OCI-LY7 (cell line): Measurements from ENCODE around the gene NCK2. TPM values are rescaled to one million over a fixed set of nuclear protein-coding genes. Genes with fewer than 3 reads are reported as not detected.

ENCODE experiments used
- BruUV-seq: library from RNA; stranded (reverse); fragments of 400-500 nt; replicated peaks from 2 replicates; lab custom pipeline; 2021; lab: Mats Ljungman, UMichigan
- CTCF ChIA-PET: fragments of 300-600 bp; sonication (Branson Sonifier 250); formaldehyde crosslinking; loops from one replicate; lab custom pipeline; 2022; ENCODE audit warnings: antibody characterized with exemption; ENCODE audit not compliant: unreplicated experiment; lab: Charles Lee
- POLR2A ChIA-PET: fragments of 300-600 bp; sonication (Branson Sonifier 250); formaldehyde crosslinking; loops from one replicate; lab custom pipeline; 2022; ENCODE audit warnings: antibody characterized with exemption; lab: Charles Lee
- DNase-seq: peaks from one replicate; pipeline ENCODE4 v3.0.0-alpha.2; 2015; ENCODE audit warnings: low spot score
- H2AFZ ChIP-seq: fragments of 200-600 bp; sonication (generic), shearing (Covaris generic); 2 replicates; pipeline ENCODE4 v1.6.1; 2014; ENCODE audit warnings: mild to moderate bottlenecking, antibody characterized with exemption, low read length, moderate library complexity
- H3K27ac ChIP-seq: fragments of 200-600 bp; sonication (generic); 2 replicates; pipeline ENCODE4 v1.5.1; 2014; ENCODE audit warnings: mixed run types, low read depth, mild to moderate bottlenecking, moderate library complexity, low read length, inconsistent platforms; ENCODE audit not compliant: poor library complexity, severe bottlenecking
- H3K36me3 ChIP-seq: fragments of 200-600 bp; sonication (generic); 2 replicates; pipeline ENCODE4 v1.6.1; 2014; ENCODE audit warnings: mild to moderate bottlenecking, antibody characterized with exemption, low read length, moderate library complexity, mixed read lengths; ENCODE audit not compliant: insufficient read depth
- H3K4me1 ChIP-seq: fragments of 200-600 bp; sonication (generic); 2 replicates; pipeline ENCODE4 v1.5.1; 2014; ENCODE audit warnings: mild to moderate bottlenecking, low read length; ENCODE audit not compliant: insufficient read depth, poor library complexity, severe bottlenecking
- H3K4me2 ChIP-seq: fragments of 200-600 bp; sonication (generic); 2 replicates; pipeline ENCODE4 v1.6.1; 2014; ENCODE audit warnings: mild to moderate bottlenecking, low read length
- H3K4me3 ChIP-seq: fragments of 200-600 bp; sonication (generic); 2 replicates; pipeline ENCODE4 v1.5.1; 2014; ENCODE audit warnings: mild to moderate bottlenecking, low read depth, low read length; ENCODE audit not compliant: poor library complexity, severe bottlenecking
- H3K79me2 ChIP-seq: fragments of 200-600 bp; sonication (generic); 2 replicates; pipeline ENCODE4 v1.6.1; 2016; ENCODE audit warnings: low read depth, mild to moderate bottlenecking, low read length, moderate library complexity, mixed read lengths; ENCODE audit not compliant: insufficient read depth
- H3K9me2 ChIP-seq: fragments of 200-600 bp; sonication (generic); 2 replicates; pipeline ENCODE4 v1.6.1; 2016; ENCODE audit warnings: mild to moderate bottlenecking, low read length, mixed read lengths; ENCODE audit not compliant: insufficient read depth
- H3K9me3 ChIP-seq: fragments of 200-600 bp; sonication (generic); 2 replicates; pipeline ENCODE4 v1.6.1; 2014; ENCODE audit warnings: mild to moderate bottlenecking, mixed run types, low read length, mixed read lengths
- H4K20me1 ChIP-seq: fragments of 200-600 bp; sonication (generic); 2 replicates; pipeline ENCODE4 v1.6.1; 2014; ENCODE audit warnings: mild to moderate bottlenecking, antibody characterized with exemption, low read length, moderate library complexity, mixed read lengths; ENCODE audit not compliant: insufficient read depth
- EZH2phosphoT487 ChIP-seq: fragments of 200-600 bp; sonication (generic); IDR thresholded peaks from 2 replicates; pipeline ENCODE4 v1.6.1; 2018; ENCODE audit warnings: low read depth, borderline replicate concordance, mild to moderate bottlenecking, mixed run types, antibody characterized with exemption, low read length, moderate library complexity, mixed read lengths
- intact Hi-C: fragments of 100-400 bp; cut with micrococcal nuclease; formaldehyde crosslinking; loops from one replicate; pipeline ENCODE4 v1.10.0; 2022; ENCODE audit not compliant: unreplicated experiment
- total RNA-seq, 2 experiments: library from RNA; depleted of rRNA in 1 of 2; stranded (reverse); fragments of >200 nt in 1 of 2; shearing (Covaris generic) in 1 of 2; gene quantifications; 2 replicates each; pipeline ENCODE4 v1.2.3, GENCODE V29; 2014 to 2022
- TF ChIP-seq, protein P1 (sequence below): fragments of 200-600 bp; sonication (generic); conservative IDR thresholded peaks from 2 replicates; pipeline ENCODE4 v1.5.1; 2014; ENCODE audit warnings: mild to moderate bottlenecking, antibody characterized with exemption, low read length, moderate library complexity, mixed read lengths

The NCK2 gene
- total RNA-seq, 2 experiments from 2014 or later, result 23.4 to 34.2 TPM

DNA sequence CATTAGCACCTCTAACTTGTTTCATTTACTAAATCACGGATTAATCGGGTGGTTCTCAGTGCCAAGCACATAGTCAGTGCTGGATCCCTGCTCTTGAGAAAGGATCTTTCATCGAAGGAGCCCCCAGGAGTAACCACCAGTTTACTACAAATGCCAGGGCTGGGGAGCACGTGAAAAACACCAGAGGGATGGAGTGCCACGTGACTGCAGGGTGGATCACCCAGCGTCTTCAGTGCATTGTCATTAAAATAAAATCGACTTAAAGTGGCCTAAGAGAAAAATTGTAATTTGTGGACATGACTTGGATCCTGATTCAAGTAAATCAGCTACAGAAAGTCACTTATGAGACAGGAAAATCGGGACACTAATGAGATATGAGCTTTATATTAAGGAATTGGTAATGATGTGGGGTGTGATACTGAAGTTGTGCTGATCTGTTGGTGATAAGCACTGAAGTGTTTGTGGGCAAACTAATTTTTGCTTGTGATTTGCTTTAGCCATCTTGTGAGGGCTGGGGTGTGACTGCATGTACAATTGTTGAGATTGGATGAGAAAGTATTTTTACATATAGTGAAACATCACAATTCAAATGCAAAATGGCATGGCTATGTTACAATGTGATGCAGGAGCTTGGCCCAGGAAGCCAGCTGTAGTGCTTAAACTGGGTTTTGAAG lies 63.8 kb downstream of the NCK2 start:
- no TSS peak for BruUV-seq
- Histone ChIP-seq H3K4me2 (no peak overlapping the region), H2AFZ (no peak overlapping the region), H3K4me3 (no peak overlapping the region), H3K4me1 (peaks cover 13% of the 10 kb centered on the region), H3K9me3 (no peaks in the 10 kb centered on the region), H3K36me3 (no peaks in the 10 kb centered on the region; the same call in 1 of the 2 replicates), H4K20me1 (no peaks in the 10 kb centered on the region), H3K9me2 (no peaks in the 10 kb centered on the region), H3K79me2 (no peaks in the 10 kb centered on the region), H3K27ac (no peak overlapping the region)
- ChIA-PET POLR2A (interaction anchor here (0.7 to 0.8 kb wide), 3 partner anchors 10 to 76 kb away, joined by 3 to 4 read pairs (median 3); no protein-coding TSS in a partner anchor), CTCF (no interaction called here)
- no peak for DNase-seq
- no peak for TF ChIP-seq EZH2phosphoT487
- TF ChIP-seq, protein P1, sequence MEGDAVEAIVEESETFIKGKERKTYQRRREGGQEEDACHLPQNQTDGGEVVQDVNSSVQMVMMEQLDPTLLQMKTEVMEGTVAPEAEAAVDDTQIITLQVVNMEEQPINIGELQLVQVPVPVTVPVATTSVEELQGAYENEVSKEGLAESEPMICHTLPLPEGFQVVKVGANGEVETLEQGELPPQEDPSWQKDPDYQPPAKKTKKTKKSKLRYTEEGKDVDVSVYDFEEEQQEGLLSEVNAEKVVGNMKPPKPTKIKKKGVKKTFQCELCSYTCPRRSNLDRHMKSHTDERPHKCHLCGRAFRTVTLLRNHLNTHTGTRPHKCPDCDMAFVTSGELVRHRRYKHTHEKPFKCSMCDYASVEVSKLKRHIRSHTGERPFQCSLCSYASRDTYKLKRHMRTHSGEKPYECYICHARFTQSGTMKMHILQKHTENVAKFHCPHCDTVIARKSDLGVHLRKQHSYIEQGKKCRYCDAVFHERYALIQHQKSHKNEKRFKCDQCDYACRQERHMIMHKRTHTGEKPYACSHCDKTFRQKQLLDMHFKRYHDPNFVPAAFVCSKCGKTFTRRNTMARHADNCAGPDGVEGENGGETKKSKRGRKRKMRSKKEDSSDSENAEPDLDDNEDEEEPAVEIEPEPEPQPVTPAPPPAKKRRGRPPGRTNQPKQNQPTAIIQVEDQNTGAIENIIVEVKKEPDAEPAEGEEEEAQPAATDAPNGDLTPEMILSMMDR, result no peak
- intact Hi-C loops, result no loop called here

GRCh38 chr2:105809097-105809473 lies 64.4 kb downstream of the NCK2 start:
- POLR2A ChIA-PET, result interaction anchor here (0.7 to 0.8 kb wide), 2 partner anchors 11 to 75 kb away, joined by 3 to 4 read pairs; no protein-coding TSS in a partner anchor
- H4K20me1 ChIP-seq, result no peaks in the 10 kb centered on the region
- no TSS peak for BruUV-seq
- H3K79me2 ChIP-seq, result no peaks in the 10 kb centered on the region
- TF ChIP-seq, protein P1, result no peak
- TF ChIP-seq EZH2phosphoT487, result no peak
- CTCF ChIA-PET, result no interaction called here
- no peak overlapping the region for H3K4me2 ChIP-seq
- H3K27ac ChIP-seq, result no peak overlapping the region
- peaks cover 8% of the 10 kb centered on the region for H3K4me1 ChIP-seq
- H3K36me3 ChIP-seq, result no peaks in the 10 kb centered on the region; the same call in 1 of the 2 replicates
- H3K4me3 ChIP-seq, result no peak overlapping the region
- no peak overlapping the region for H2AFZ ChIP-seq
- intact Hi-C loops, result no loop called here
- no peaks in the 10 kb centered on the region for H3K9me2 ChIP-seq
- DNase-seq, result no peak
- H3K9me3 ChIP-seq, result no peaks in the 10 kb centered on the region

DNA sequence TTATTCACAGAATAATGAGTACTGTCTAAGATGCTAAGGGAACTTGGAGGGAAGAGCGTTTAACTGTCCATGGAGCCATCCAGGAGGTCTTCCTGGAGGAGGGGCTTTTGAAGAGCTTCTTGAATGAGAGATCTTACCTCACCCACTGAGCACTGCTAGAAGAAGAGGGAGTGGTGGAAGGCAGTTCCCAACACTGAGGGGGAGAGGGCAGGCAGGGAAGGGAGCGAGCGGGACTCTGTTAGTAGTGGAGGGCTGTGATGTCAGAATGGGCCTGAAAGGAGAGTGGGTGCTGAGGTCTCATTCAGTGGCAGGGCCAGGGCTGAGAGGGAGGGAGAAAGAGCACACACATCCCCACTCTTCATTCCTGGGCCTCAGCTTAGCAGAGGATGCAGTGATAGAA lies 65.0 kb downstream of the NCK2 start:
- intact Hi-C loops, result no loop called here
- no peak for DNase-seq
- CTCF ChIA-PET, result no interaction called here
- H4K20me1 ChIP-seq, result no peaks in the 10 kb centered on the region
- BruUV-seq, result no TSS peak
- H3K9me2 ChIP-seq, result no peaks in the 10 kb centered on the region
- no peak overlapping the region for H3K27ac ChIP-seq
- H3K36me3 ChIP-seq, result no peaks in the 10 kb centered on the region; the same call in 1 of the 2 replicates
- H3K79me2 ChIP-seq, result no peaks in the 10 kb centered on the region
- H3K4me3 ChIP-seq, result no peak overlapping the region
- POLR2A ChIA-PET, result no interaction called here
- no peak overlapping the region for H3K4me2 ChIP-seq
- H2AFZ ChIP-seq, result no peak overlapping the region
- peaks cover 4% of the 10 kb centered on the region for H3K4me1 ChIP-seq
- H3K9me3 ChIP-seq, result no peaks in the 10 kb centered on the region
- TF ChIP-seq, protein P1, result no peak
- TF ChIP-seq EZH2phosphoT487, result no peak
